SU-DHL-6 (cell line): ENCODE data around the gene D2HGDH.

Source experiments
- H2AFZ ChIP-seq: fragments of 200-600 bp; sonication (generic); 2 replicates; pipeline ENCODE4 v1.6.1; 2014; ENCODE audit warnings: low read depth, mild to moderate bottlenecking, moderate library complexity, mixed read lengths, antibody characterized with exemption, low read length; ENCODE audit not compliant: severe bottlenecking
- H3F3A ChIP-seq: fragments of 200-600 bp; shearing (Covaris generic); 2 replicates; pipeline ENCODE4 v1.6.0; 2016; ENCODE audit warnings: antibody characterized with exemption, mild to moderate bottlenecking; ENCODE audit not compliant: insufficient read depth
- H3K27ac ChIP-seq: fragments of 200-600 bp; sonication (generic); 2 replicates; pipeline ENCODE4 v1.5.1; 2016; ENCODE audit warnings: low read depth, mild to moderate bottlenecking, low read length, moderate library complexity, mixed read lengths
- H3K27me3 ChIP-seq: fragments of 200-600 bp; sonication (generic), shearing (Covaris generic); 2 replicates; pipeline ENCODE4 v1.6.0; 2014; ENCODE audit warnings: mild to moderate bottlenecking, low read length
- H3K36me3 ChIP-seq: fragments of 200-600 bp; sonication (generic); 2 replicates; pipeline ENCODE4 v1.6.1; 2014; ENCODE audit warnings: mild to moderate bottlenecking, low read length, mixed read lengths
- H3K4me2 ChIP-seq: fragments of 300-600, 200-600 bp; shearing (Covaris generic), sonication (generic); 2 replicates; pipeline ENCODE4 v1.6.0; 2014; ENCODE audit warnings: low read length, low read depth, mild to moderate bottlenecking; ENCODE audit not compliant: poor library complexity, severe bottlenecking
- H3K4me3 ChIP-seq: fragments of 200-600 bp; sonication (generic); 2 replicates; pipeline ENCODE4 v1.5.1; 2014; ENCODE audit warnings: antibody characterized with exemption, low read length, mild to moderate bottlenecking, mixed read lengths; ENCODE audit not compliant: insufficient read depth, poor library complexity, severe bottlenecking
- H3K79me2 ChIP-seq: fragments of 200-600 bp; sonication (generic); 2 replicates; pipeline ENCODE4 v1.6.1; 2014; ENCODE audit warnings: mild to moderate bottlenecking, low read length, moderate library complexity; ENCODE audit not compliant: insufficient read depth
- H3K9ac ChIP-seq: fragments of 200-600 bp; sonication (generic); 2 replicates; pipeline ENCODE4 v1.7.0; 2014; ENCODE audit warnings: mild to moderate bottlenecking, low read length
- H3K9me2 ChIP-seq: fragments of 200-600 bp; sonication (generic); replicated peaks from 2 replicates; pipeline ENCODE4 v1.6.1; 2014; ENCODE audit warnings: low read length; ENCODE audit not compliant: insufficient read depth
- H3K9me3 ChIP-seq: fragments of 200-600 bp; sonication (generic); 2 replicates; pipeline ENCODE4 v1.6.1; 2014; ENCODE audit warnings: low read length, mixed read lengths; ENCODE audit not compliant: insufficient read depth
- H4K20me1 ChIP-seq: fragments of 200-600 bp; sonication (generic); 2 replicates; pipeline ENCODE4 v1.6.1; 2014; ENCODE audit warnings: low read depth, mild to moderate bottlenecking, antibody characterized with exemption, low read length, moderate library complexity, mixed read lengths
- EZH2phosphoT487 ChIP-seq: fragments of 200-600 bp; sonication (generic), shearing (Covaris generic); conservative IDR thresholded peaks from 2 replicates; pipeline ENCODE4 v1.6.1; 2018; ENCODE audit warnings: mild to moderate bottlenecking, antibody characterized with exemption, low read length, moderate library complexity, mixed read lengths
- TF ChIP-seq, protein P1 (sequence below): fragments of 200-600 bp; sonication (generic); IDR thresholded peaks from one replicate; pipeline ENCODE4 v1.5.1; 2017; ENCODE audit warnings: antibody characterized with exemption, mild to moderate bottlenecking, low read length, moderate library complexity; ENCODE audit not compliant: insufficient read depth, poor library complexity, severe bottlenecking

The D2HGDH gene

DNA sequence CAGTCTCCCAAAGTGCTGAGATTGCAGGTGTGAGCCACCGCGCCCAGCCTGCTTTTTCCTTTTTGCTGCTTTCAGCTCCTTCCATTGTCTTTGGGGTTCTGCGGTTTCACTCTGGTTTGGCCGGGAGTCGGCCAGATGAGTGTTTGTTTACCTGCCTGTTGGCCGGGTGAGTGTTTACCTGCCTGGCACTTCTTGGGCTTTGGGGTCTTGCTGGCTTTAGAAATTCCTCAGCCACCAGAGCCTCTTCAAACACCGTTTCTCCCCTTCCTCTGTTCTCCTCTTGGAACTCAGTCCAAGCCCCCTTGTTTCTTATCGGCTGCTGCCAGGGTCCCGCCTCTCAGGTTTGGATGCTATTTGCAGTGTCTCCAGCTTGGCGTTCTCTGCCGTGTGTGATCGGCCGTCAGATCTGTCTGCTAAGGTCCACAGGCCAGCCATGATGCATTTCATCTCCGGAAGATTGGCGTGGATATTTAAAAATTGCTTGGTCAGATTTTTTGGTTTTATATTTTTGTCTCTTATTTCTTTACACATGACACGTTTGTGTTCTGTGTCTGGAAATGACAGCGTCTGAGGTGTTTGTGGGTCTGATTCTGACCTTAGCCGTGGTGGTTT lies 28.0 kb downstream of the D2HGDH start:
- Histone ChIP-seq H3K27ac (no peak overlapping the region), H3F3A (no peaks in the 10 kb centered on the region; the same call in 1 of the 2 replicates), H3K27me3 (no peaks in the 10 kb centered on the region), H4K20me1 (no peaks in the 10 kb centered on the region), H3K9me2 (no peaks in the 10 kb centered on the region), H3K4me2 (no peak overlapping the region), H3K79me2 (no peaks in the 10 kb centered on the region), H3K9ac (no peak overlapping the region), H2AFZ (no peak overlapping the region), H3K36me3 (peaks cover 4% of the 10 kb centered on the region; the same call in 1 of the 2 replicates), H3K4me3 (no peak overlapping the region), H3K9me3 (no peaks in the 10 kb centered on the region)
- TF ChIP-seq EZH2phosphoT487 = no peak
- TF ChIP-seq, protein P1, sequence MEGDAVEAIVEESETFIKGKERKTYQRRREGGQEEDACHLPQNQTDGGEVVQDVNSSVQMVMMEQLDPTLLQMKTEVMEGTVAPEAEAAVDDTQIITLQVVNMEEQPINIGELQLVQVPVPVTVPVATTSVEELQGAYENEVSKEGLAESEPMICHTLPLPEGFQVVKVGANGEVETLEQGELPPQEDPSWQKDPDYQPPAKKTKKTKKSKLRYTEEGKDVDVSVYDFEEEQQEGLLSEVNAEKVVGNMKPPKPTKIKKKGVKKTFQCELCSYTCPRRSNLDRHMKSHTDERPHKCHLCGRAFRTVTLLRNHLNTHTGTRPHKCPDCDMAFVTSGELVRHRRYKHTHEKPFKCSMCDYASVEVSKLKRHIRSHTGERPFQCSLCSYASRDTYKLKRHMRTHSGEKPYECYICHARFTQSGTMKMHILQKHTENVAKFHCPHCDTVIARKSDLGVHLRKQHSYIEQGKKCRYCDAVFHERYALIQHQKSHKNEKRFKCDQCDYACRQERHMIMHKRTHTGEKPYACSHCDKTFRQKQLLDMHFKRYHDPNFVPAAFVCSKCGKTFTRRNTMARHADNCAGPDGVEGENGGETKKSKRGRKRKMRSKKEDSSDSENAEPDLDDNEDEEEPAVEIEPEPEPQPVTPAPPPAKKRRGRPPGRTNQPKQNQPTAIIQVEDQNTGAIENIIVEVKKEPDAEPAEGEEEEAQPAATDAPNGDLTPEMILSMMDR = no peak

DNA sequence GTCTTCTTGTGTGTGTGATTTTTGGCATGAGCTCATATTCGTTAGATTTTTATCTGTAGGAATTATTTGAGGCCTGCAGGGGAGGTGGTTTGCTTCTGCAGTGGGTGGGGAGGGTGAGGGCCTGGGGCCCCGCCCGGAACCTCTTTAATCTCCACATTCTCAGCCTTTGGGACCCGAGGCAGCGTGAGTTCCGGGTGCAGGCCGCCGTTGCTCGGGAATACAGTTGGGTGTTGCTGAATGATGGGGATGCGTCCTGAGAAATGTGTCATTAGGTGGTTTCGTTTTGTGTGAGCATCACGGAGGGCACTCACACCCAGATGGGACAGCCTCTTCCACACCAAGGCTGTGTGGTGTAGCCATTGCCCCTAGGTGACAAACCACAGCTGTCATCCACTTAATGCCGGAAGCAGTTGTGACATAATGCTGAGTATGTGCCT lies 28.5 kb downstream of the D2HGDH start:
- no peak overlapping the region for H3K4me2 ChIP-seq
- no peak overlapping the region for H3K9ac ChIP-seq
- no peak for TF ChIP-seq EZH2phosphoT487
- TF ChIP-seq, protein P1 = no peak
- no peaks in the 10 kb centered on the region for H3K9me3 ChIP-seq
- H3K79me2 ChIP-seq = no peaks in the 10 kb centered on the region
- no peaks in the 10 kb centered on the region for H3K9me2 ChIP-seq
- H2AFZ ChIP-seq = no peak overlapping the region
- H3K4me3 ChIP-seq = no peak overlapping the region
- H3K27me3 ChIP-seq = no peaks in the 10 kb centered on the region
- H3K36me3 ChIP-seq = peaks cover 4% of the 10 kb centered on the region; the same call in 1 of the 2 replicates
- no peaks in the 10 kb centered on the region for H4K20me1 ChIP-seq
- H3F3A ChIP-seq = no peaks in the 10 kb centered on the region; the same call in 1 of the 2 replicates
- H3K27ac ChIP-seq = no peak overlapping the region

DNA sequence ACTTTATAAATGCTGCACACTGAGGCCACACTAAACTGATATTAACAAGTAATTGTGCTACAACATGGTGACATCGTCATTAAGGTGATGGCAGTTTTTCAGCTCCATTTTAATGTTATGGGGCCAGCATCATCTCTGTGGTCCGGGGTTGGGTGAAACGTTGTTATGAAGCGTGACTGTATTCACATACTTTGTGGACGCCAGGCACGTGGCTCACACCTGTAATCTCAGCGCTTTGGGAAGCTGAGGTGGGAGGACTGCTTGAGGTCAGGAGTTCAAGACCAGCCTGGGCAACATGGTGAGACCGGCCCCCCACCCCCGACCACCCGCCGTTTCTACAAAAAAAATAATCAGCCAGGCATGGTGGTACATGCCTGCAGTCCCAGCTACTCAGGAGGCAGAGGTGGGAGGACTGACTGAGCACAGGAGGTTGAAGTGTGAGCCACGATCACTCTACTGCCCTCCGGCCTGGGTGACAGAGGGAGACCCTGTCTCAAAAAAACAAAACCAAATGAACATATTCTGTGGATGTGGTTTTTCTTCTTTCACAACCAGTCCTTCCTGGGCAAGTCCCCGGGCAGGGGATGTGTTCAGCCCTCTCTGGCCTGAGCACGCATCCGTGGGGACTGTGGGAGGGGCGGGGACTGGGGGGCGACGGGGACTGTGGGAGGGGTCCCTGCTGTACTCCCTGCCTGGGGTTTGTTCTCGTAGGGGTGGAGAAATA lies 29.3 kb downstream of the D2HGDH start:
- H3K27ac ChIP-seq = no peak overlapping the region
- no peak for TF ChIP-seq EZH2phosphoT487
- TF ChIP-seq, protein P1 = no peak
- no peak overlapping the region for H2AFZ ChIP-seq
- peaks cover 4% of the 10 kb centered on the region; the same call in 1 of the 2 replicates for H3K36me3 ChIP-seq
- H3K79me2 ChIP-seq = no peaks in the 10 kb centered on the region
- no peaks in the 10 kb centered on the region for H3K27me3 ChIP-seq
- H3K9me3 ChIP-seq = no peaks in the 10 kb centered on the region
- H3F3A ChIP-seq = no peaks in the 10 kb centered on the region; the same call in 1 of the 2 replicates
- no peak overlapping the region for H3K4me3 ChIP-seq
- H3K9me2 ChIP-seq = no peaks in the 10 kb centered on the region
- no peak overlapping the region for H3K4me2 ChIP-seq
- no peak overlapping the region for H3K9ac ChIP-seq
- H4K20me1 ChIP-seq = no peaks in the 10 kb centered on the region
